H1 (cell line): ENCODE measurements around the gene EHHADH.

Source experiments
- CTCF ChIP-seq, 3 experiments: IDR thresholded peaks; 1 replicate in 2 of 3; 2 replicates in 1 of 3; pipeline versions ENCODE4 v1.5.1 to v1.6.1; 2011; ENCODE audit warnings: low read length in 3 of 3, mild to moderate bottlenecking in 3 of 3, inconsistent platforms in 2 of 3, low read depth in 1 of 3, moderate library complexity in 1 of 3; ENCODE audit not compliant: insufficient read depth in 1 of 3; ENCODE audit errors: control extremely low read depth in 1 of 3
- EZH2 ChIP-seq: fragments of 200-600 bp; sonication (generic); IDR thresholded peaks from 2 replicates; pipeline ENCODE4 v1.7.1; 2012; ENCODE audit warnings: low read depth, mild to moderate bottlenecking, moderate library complexity, low read length, inconsistent platforms; ENCODE audit not compliant: severe bottlenecking
- FOSL1 ChIP-seq: IDR thresholded peaks from 2 replicates; pipeline ENCODE4 v1.6.1; 2011; ENCODE audit warnings: mild to moderate bottlenecking, low read depth, low read length, moderate library complexity; ENCODE audit not compliant: insufficient read depth
- MAFK ChIP-seq: IDR thresholded peaks from 2 replicates; pipeline ENCODE4 v1.6.1; 2012; ENCODE audit warnings: low read depth, mild to moderate bottlenecking, improper control_type of control experiment, low read length
- POLR2A ChIP-seq, 2 experiments: IDR thresholded peaks; 1 replicate in 1 of 2; 2 replicates in 1 of 2; pipeline ENCODE4 v1.6.1; 2011; ENCODE audit warnings: low read depth in 2 of 2, low read length in 2 of 2, mild to moderate bottlenecking in 2 of 2; ENCODE audit errors: control extremely low read depth in 1 of 2
- RAD21 ChIP-seq, 2 experiments: IDR thresholded peaks in 1 of 2; conservative IDR thresholded peaks in 1 of 2; 2 replicates each; pipeline ENCODE4 v1.6.1; 2011; ENCODE audit warnings: low read depth in 2 of 2, low read length in 2 of 2, improper control_type of control experiment in 1 of 2, inconsistent platforms in 1 of 2, mild to moderate bottlenecking in 1 of 2, moderate library complexity in 1 of 2
- TF ChIP-seq, protein P1 (sequence below): IDR thresholded peaks from 2 replicates; pipeline ENCODE4 v1.6.1; 2012; ENCODE audit warnings: inconsistent platforms

DNA sequence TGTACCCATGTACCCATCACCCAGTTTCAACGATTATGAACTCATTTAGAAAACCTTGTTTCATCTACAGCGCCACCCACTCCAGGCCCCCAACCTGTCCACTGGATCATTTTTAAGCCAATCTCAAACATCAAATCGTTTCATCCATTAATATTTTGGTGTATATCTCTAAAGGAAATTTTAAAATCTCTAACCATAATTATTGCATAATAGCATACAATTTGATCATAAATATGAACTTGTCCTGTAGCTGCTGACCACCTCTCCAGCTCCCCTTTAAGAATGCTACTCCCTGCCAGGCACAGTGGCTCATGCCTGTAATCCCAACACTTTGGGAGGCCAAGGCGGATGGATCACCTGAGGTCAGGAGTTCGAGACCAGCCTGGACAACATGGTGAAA is 98.2 kb downstream of the EHHADH start:
- TF ChIP-seq EZH2, result no peak
- no peak for TF ChIP-seq CTCF (IDR thresholded peaks at IDR 0.05; ENCODE audit: control extremely low read depth in 1 of 3, insufficient read depth in 1 of 3, low read depth in 1 of 3, low read length in 3 of 3)
- TF ChIP-seq MAFK, result no peak
- TF ChIP-seq, protein P1, sequence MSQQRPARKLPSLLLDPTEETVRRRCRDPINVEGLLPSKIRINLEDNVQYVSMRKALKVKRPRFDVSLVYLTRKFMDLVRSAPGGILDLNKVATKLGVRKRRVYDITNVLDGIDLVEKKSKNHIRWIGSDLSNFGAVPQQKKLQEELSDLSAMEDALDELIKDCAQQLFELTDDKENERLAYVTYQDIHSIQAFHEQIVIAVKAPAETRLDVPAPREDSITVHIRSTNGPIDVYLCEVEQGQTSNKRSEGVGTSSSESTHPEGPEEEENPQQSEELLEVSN, result no peak
- TF ChIP-seq FOSL1, result no peak
- TF ChIP-seq RAD21 (IDR thresholded peaks at IDR 0.05 in 1 of 2, conservative IDR thresholded peaks at IDR 0.05 in 1 of 2; ENCODE audit: low read depth in 2 of 2, low read length in 2 of 2), result no peak
- TF ChIP-seq POLR2A (IDR thresholded peaks at IDR 0.05; ENCODE audit: control extremely low read depth in 1 of 2, low read depth in 2 of 2, low read length in 2 of 2), result no peak
